Measurements from ENCODE around the gene CNGB1.
"Not testable (repeated sequence)": the region's sequence is repeated elsewhere in the genome, so short reads cannot be mapped to it uniquely, and the experiment has no call there.

Gene CNGB1

GRCh38 chr16:57956270-57956808, 14.6 kb downstream of the CNGB1 start:
- no peak for DNase-seq (ENCODE audit: low read depth in 1 of 2, low spot score in 1 of 2)

DNA sequence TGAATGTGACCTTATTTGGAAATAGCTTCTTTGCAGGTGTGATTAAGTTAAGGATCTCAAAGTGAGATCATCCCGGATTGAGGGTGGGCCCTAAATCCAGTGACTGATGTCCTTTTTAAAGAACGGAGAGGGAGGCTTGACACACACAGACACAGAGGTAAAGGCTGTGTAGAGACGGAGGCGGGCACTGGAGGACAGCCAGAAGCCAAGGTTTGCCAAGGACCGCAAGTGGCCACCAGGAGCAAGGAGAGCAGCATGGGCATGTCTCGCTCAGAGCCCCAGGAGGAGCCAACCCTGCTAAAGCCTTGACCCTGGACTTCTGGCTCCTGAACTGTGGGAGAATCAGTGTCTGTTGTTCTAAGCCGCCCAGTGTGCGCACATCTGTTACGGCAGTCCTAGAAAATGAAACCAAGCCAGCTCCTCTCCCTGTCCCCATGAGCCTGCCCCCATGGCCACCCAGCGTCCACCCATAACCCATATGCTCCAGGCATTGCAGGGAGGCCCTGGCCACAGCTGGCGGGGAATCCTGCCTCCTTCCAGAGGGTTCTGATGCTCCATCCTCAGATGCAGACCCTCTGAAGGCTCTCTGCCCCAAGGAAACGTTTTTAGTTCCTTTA, 15.2 kb downstream of the CNGB1 start:
- no peak for DNase-seq (ENCODE audit: low read depth in 1 of 2, low spot score in 1 of 2)

DNA sequence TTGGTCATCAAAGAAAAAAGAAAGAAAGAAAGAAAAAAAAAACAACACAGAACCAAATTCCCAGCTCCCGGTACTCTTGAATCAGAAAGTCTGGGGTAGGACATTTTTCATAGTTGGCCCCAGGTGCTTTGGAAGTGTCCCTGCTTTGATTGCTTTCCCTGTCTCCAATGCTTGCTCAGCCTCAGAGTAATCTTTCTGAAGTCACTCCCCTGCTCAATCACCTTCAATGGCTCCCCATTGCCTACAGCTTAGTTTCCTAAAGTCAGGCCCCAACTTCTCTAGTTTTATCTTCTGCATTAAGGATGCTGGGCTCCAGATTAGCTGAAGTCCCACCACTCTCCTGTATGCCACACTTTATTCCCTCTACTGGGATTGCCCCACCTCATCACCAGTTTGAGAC, 17.1 kb downstream of the CNGB1 start:
- DNase-seq (ENCODE audit: low read depth in 1 of 2, low spot score in 1 of 2), result no peak

DNA sequence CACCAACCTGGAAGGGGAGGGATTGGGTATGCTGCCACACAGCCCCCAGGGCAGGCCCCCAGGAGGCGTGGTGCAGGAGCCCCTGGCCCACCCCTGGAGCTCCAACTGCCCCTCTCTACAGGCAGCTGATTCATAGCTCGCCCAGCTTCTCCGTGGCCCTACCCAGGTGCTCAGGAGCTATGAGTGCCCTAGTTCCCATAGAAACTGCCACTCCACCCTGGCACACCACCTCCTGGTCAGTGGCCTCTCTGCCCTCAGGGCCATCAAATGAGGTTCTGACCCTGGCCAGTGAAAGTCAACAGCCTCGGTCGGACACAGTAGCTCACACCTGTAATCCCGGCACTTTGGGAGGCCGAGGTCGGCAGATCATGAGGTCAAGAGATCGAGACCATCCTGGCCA, 18.0 kb downstream of the CNGB1 start:
- no peak for DNase-seq (ENCODE audit: low read depth in 1 of 2, low spot score in 1 of 2)

DNA sequence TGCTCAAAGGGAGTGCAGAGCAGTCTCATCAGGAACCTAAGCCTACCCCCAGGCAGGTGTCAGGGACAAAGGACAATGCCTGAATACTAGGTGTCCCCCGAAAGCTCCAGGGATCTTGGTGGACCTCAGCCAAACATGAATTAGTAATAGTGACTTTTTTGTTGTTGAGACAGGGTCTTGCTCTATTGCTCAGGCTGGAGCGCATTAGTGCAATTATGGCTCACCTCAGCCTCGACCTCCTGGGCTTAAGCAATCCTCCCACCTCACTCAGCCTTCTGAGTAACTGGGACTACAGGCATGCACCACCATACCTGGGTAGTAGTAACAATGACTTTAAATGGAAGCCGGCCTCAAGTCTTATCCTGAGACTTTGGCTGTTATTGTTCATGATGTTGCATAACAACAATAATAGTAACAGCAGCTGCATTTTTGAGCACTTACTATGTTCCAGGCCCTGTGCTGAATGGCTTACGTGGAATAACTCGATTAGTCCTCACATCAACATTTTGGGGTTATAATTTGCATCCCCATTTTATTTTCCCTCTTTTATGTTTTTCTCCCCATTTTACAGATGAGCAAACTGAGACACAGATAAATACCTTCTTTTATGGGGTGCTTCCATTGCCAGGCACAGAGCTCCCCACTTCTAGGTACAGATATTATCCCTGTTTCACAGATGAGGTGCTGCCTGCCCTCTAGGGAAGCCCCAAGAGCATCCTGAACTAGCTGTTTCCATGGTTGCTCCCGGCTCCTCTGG, 19.5 kb downstream of the CNGB1 start:
- DNase-seq (ENCODE audit: low read depth in 1 of 2, low spot score in 1 of 2), result no peak

GRCh38 chr16:57950382-57950781, 20.5 kb downstream of the CNGB1 start:
- DNase-seq (ENCODE audit: low read depth in 1 of 2, low spot score in 1 of 2), result no peak

DNA sequence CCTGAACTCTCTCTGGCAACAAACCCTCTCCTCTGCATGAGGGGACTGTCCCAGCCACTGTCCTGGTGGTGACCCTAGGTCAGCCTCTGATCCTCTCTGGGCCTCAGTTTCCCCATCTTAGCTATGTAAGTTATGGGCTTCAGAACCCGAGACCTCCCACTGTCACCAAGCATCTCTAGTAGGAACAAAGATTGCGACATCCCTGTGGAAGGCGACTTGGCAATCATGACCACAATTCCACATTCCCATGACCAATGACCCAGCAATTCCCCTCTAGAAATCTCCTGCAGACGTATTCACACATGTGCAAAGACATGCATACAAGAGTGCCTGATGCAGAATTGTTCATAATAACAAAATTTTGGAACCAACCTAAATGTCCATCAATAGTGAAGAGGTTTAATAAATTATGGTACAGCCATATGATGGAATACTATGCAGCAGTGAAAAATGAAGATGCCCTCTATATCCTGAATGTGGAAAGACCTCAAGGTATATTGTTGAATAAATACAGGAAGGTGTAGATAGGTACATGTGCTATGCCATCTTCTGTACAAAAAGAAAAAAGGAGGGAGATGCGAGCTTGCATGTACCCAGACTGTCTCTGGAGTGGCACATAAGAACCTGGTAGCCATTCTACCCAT, 21.2 kb downstream of the CNGB1 start:
- no peak for DNase-seq (ENCODE audit: low read depth in 1 of 2, low spot score in 1 of 2)

GRCh38 chr16:57949013-57949412, 21.9 kb downstream of the CNGB1 start:
- no peak for DNase-seq (ENCODE audit: low read depth in 1 of 2, low spot score in 1 of 2)

DNA sequence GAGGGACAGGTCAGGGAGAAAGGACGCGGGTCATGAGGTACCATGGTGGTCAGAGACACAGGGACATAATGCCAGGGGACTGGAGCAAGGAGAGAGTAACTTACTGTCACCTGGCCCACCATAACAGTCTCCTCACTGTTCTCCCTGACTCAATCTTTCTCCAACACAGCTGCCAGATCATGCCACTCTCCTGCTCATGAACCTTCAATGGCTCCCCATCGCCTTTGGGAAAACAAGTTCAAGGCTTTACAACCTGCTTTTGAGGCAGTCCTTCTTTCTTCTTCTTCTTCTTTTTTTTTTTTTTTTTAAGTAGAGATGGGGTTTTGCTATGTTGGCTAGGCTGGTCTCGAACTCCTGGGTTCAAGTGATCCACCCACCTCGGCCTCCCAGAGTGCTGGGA, 22.9 kb downstream of the CNGB1 start:
- no peak for DNase-seq (ENCODE audit: low read depth in 1 of 2, low spot score in 1 of 2)

GRCh38 chr16:57947261-57947660, 23.7 kb downstream of the CNGB1 start:
- no peak for DNase-seq (ENCODE audit: low read depth in 1 of 2, low spot score in 1 of 2)

DNA sequence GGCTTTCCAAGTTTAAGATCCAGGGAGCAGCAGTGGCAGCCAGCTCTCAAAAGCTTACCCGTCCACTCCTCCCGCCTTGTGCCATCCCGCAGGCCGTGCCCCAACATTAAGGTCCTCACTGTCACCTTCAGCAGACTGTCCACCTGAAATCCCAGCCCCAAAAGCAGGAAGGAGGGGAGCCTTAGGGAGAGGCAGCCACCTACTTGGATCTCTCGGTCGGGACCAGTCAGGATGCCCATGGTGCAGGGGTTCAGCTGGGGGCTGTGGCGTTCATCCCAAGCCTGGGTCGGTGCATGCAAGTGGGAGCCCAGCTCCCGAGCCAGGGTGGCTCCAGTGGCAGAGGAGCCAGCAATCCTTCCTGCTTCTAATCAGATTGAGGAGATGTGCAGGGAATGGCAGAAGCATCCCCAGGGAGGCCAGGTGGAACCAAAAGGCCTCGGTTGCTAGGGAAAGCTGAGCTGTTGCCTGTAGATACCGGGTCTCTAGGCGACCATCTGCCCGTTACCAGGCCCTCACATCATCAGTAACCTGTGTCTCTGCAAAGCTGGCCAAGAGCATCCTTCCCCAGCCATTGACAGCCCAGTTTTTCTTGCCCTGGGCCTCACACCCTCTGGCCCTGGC, 24.6 kb downstream of the CNGB1 start:
- DNase-seq (ENCODE audit: low read depth in 1 of 2, low spot score in 1 of 2), result no peak

- DNase-seq (ENCODE audit: low read depth in 1 of 2, low spot score in 1 of 2), result no peak
Measured at GRCh38 chr16:57945740-57946138, 25.2 kb downstream of the CNGB1 start.

GRCh38 chr16:57944970-57945739, 25.8 kb downstream of the CNGB1 start:
- DNase-seq (ENCODE audit: low read depth in 1 of 2, low spot score in 1 of 2), result no peak

DNA sequence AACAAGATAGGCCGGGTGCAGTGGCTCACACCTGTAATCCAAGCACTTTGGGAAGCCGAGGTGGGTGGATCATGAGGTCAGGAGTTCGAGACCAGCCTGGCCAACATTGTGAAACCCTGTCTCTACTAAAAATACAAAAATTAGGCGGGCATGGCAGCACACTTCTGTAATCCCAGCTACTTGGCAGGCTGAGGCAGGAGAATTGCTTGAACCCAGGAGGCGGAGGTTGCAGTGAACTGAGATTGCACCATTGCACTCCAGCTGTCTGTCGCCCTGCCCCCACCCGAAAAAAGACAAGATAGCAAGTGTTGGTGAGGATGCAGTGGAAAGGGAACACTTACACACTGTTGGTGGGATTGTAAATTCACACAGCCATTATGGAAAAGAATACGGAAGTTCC, 27.5 kb downstream of the CNGB1 start:
- not testable (repeated sequence) for DNase-seq (ENCODE audit: low read depth in 1 of 2, low spot score in 1 of 2)

DNA sequence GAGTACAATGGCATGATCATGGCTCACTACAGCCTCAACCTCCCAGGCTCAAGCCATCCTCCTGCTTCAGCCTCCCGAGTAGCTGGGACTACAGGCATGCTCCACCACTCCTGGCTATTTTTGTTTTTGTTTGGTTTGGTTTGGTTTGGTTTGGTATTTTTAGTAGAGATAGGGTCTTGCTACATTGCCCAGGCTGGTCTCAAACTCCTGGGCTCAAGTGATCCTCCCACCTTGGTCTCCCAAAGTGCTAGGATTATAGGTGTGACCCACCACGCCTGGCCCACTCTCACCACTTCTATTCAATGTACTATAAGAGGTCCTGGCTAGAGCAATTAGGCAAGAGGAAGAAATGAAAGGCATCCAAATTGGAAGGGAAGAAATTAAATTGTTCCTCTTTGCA, 29.0 kb downstream of the CNGB1 start:
- not testable (repeated sequence) for DNase-seq (ENCODE audit: low read depth in 1 of 2, low spot score in 1 of 2)

DNA sequence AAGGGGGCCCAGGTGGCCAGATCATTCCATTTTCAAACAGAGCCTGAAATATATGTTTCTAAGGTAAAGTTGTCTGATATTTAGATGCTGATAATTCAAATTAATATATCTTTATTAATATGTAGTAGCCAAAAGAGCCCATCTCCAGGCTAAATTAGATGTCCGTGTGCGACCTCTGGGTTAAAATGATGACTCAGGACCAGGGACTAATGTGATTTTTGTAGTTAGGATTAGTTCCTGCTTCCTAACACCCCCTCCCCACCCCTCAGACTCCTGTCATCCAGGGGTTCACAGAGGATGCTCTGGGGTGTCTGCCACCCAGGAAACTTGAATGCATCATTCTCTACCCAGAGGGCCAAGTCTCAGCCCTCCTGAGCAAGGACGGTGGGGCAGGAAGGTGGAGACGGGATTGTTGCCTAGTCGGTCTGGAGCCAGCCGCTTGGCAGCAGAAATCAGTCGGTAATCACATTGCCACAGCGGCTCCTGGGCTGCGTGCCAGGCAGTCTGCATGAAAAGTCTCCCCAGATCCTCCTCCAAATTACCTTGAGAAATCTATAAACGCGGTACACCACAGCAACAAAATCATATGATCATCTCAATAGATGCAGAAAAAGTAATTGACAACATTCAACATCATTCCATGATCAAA, 29.8 kb downstream of the CNGB1 start:
- no peak for DNase-seq (ENCODE audit: low read depth in 1 of 2, low spot score in 1 of 2)

DNA sequence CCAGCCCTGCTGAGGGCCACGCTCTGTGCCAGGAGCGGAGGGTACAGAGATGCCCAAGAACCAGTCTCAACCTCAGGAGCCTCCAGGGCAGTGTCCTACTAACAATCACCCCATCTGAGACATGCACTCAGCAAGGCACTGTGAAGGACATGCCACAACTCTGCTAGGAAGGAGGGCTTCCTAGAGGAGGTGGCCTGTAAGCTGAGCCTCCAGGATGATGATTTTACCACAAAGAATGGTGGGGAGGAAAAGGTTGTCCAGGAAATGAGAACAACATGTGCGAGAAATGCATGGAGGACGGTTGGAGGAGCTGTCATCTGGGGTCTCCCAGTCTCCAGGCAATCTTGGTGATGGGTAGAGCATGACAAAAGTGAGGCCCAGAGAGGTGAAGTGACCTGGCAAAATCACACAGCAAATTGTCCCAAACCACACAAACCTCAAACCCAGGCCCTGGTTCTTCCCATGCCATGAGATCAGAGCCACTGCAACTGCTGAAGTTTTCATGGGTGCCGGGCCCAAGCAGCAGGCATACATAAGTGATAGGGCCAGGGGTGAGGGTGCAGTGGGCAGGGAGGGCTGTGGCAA, 30.5 kb downstream of the CNGB1 start:
- DNase-seq (ENCODE audit: low read depth in 1 of 2, low spot score in 1 of 2), result no peak

- DNase-seq (ENCODE audit: low read depth in 1 of 2, low spot score in 1 of 2), result no peak
Measured at GRCh38 chr16:57939872-57940224, 31.1 kb downstream of the CNGB1 start.

DNA sequence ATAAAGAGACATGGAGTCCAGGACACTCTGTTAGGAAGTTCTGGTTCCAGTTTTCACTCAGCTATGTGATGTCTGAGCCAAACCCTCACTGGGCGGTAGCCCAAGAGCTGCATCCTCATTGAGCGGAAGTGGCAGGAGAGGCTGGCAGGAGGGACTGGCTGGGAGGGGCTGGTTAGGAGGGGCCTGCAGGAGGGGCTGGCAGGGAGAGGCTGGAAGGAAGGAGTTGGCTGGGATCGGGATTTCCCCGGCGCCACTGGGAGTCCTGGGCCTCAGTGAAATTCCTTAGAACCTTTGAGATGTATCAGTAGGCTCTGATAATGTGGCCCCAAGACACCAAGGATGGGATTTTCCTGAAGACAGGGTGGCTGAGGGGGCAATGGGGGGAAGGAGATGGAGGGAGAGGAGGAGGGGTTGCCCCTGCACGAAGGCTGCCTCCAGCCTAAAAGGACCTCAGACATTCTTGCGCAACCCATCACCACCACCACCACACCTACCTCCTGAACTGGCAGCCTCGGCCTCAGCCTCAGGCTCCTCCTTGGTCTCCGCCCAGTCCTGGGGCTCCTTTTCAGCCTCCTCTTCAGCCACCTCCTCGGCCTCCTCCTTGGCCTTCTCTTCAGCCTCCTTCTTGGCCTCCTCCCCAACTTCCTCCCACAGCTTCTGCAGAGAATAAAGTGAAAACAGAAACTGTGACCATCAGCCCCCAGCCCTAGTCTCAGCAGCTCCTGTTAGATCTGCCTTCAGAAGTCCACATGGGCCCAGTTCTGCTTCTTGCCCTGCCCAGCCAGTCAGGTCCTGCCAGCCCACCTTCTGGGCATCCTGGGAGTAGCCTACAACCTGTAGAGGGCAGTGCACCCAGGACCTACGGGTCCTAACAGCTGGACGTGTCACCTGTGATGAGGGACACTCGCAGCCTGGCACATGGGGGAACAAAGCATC, 31.7 kb downstream of the CNGB1 start:
- no peak for DNase-seq (ENCODE audit: low read depth in 1 of 2, low spot score in 1 of 2)

Measured in stimulated activated CD4-positive, alpha-beta T cell treated with anti-CD3 and anti-CD28 coated beads, Interleukin-15, amount 100 ng/mL, for 1 hour (primary cell).